SK-N-SH (cell line): ENCODE data around the gene MIPOL1.

ENCODE experiments used
- CTCF ChIP-seq: fragments of 200-600 bp; sonication (generic); IDR thresholded peaks from 2 replicates; pipeline ENCODE4 v1.6.1; 2017; ENCODE audit warnings: antibody characterized with exemption, mild to moderate bottlenecking, moderate library complexity
- SIN3A ChIP-seq: IDR thresholded peaks from 2 replicates; pipeline ENCODE4 v1.6.1; 2012; ENCODE audit warnings: low read depth, mild to moderate bottlenecking, low read length, moderate library complexity, borderline replicate concordance

GRCh38 chr14:37508503-37508902, 310.8 kb downstream of the MIPOL1 start:
- no peak for TF ChIP-seq SIN3A
- TF ChIP-seq CTCF = no peak
